Endothelial cell (in vitro differentiated cells): ENCODE measurements around the gene MAP4K1. TPM values are rescaled to one million over a fixed set of nuclear protein-coding genes. Genes with fewer than 3 reads are reported as not detected.
"Not testable (repeated sequence)": the region's sequence is repeated elsewhere in the genome, so short reads cannot be mapped to it uniquely, and the experiment has no call there.

Experiments
- DNase-seq: peaks from one replicate; pipeline ENCODE4 v3.0.0; 2021; ENCODE audit warnings: low spot score
- H3K27ac Mint-ChIP-seq: one replicate; pipeline ENCODE4 v1.8.0; 2021; ENCODE audit warnings: mixed read lengths, inconsistent platforms; ENCODE audit not compliant: unreplicated experiment
- H3K27me3 Mint-ChIP-seq: one replicate; pipeline ENCODE4 v1.8.0; 2021; ENCODE audit warnings: mild to moderate bottlenecking, moderate library complexity, mixed read lengths, inconsistent platforms; ENCODE audit not compliant: unreplicated experiment
- H3K36me3 Mint-ChIP-seq: one replicate; pipeline ENCODE4 v1.8.0; 2021; ENCODE audit warnings: mild to moderate bottlenecking, low read depth, mixed read lengths, inconsistent platforms; ENCODE audit not compliant: unreplicated experiment
- H3K4me1 Mint-ChIP-seq: one replicate; pipeline ENCODE4 v1.8.0; 2021; ENCODE audit warnings: mild to moderate bottlenecking, mixed read lengths, inconsistent platforms; ENCODE audit not compliant: unreplicated experiment
- H3K4me3 Mint-ChIP-seq: one replicate; pipeline ENCODE4 v1.8.0; 2021; ENCODE audit warnings: mild to moderate bottlenecking, mixed read lengths, inconsistent platforms; ENCODE audit not compliant: unreplicated experiment
- H3K9me3 Mint-ChIP-seq: one replicate; pipeline ENCODE4 v1.8.0; 2021; ENCODE audit warnings: mixed read lengths, inconsistent platforms; ENCODE audit not compliant: unreplicated experiment
- CTCF ChIP-seq: fragments of 200-600 bp; sonication (generic); IDR thresholded peaks from one replicate; pipeline ENCODE4 v1.5.0; 2021; ENCODE audit warnings: antibody characterized with exemption; ENCODE audit not compliant: unreplicated experiment
- total RNA-seq: library from RNA; stranded (reverse); fragmentation: NEBNext Ultra II Directional; extraction: Animal tissue kit (Norgen Biotek cat#: 25700); gene quantifications from one replicate; pipeline ENCODE4 v1.2.1, GENCODE V29; 2021; ENCODE audit not compliant: unreplicated experiment

MAP4K1 gene
- total RNA-seq, 1 donor from 2014 or later, result 7.5 TPM

- no peaks in the 10 kb centered on the region for H3K9me3 Mint-ChIP-seq
- DNase-seq, result no peak
- H3K4me3 Mint-ChIP-seq, result no peak overlapping the region
- peaks cover 5% of the 10 kb centered on the region for H3K36me3 Mint-ChIP-seq
- peaks cover 13% of the 10 kb centered on the region for H3K27me3 Mint-ChIP-seq
- H3K27ac Mint-ChIP-seq, result no peak overlapping the region
- TF ChIP-seq CTCF, result no peak
- peaks cover 12% of the 10 kb centered on the region for H3K4me1 Mint-ChIP-seq
Observed at GRCh38 chr19:38615007-38615581, 2.7 kb downstream of the MAP4K1 start.

GRCh38 chr19:38614289-38614688 lies 3.5 kb downstream of the MAP4K1 start:
- DNase-seq, result no peak
- Mint-ChIP-seq H3K4me1 (peaks cover 6% of the 10 kb centered on the region), H3K9me3 (no peaks in the 10 kb centered on the region)

GRCh38 chr19:38606131-38606530 lies 11.6 kb downstream of the MAP4K1 start:
- H3K9me3 Mint-ChIP-seq, result no peaks in the 10 kb centered on the region
- no peak overlapping the region for H3K4me3 Mint-ChIP-seq
- no peaks in the 10 kb centered on the region for H3K36me3 Mint-ChIP-seq
- DNase-seq, result no peak
- no peaks in the 10 kb centered on the region for H3K27me3 Mint-ChIP-seq
- no peak overlapping the region for H3K27ac Mint-ChIP-seq
- no peaks in the 10 kb centered on the region for H3K4me1 Mint-ChIP-seq
- no peak for TF ChIP-seq CTCF

More at GRCh38 chr19:38614289-38614688, 3.5 kb downstream of the MAP4K1 start:
- Mint-ChIP-seq H3K36me3 (no peaks in the 10 kb centered on the region), H3K27me3 (peaks cover 10% of the 10 kb centered on the region), H3K4me3 (no peak overlapping the region), H3K27ac (no peak overlapping the region)
- no peak for TF ChIP-seq CTCF

- not testable (repeated sequence) for H3K9me3 Mint-ChIP-seq, H3K27me3 Mint-ChIP-seq, H3K36me3 Mint-ChIP-seq, H3K4me3 Mint-ChIP-seq, H3K4me1 Mint-ChIP-seq, H3K27ac Mint-ChIP-seq, DNase-seq
Observed at GRCh38 chr19:38602856-38603255, 14.9 kb downstream of the MAP4K1 start.

GRCh38 chr19:38599722-38600121 lies 18.0 kb downstream of the MAP4K1 start:
- H3K27me3 Mint-ChIP-seq, result peaks cover 6% of the 10 kb centered on the region
- no peak for DNase-seq
- H3K4me1 Mint-ChIP-seq, result peaks cover 9% of the 10 kb centered on the region
- peak overlapping the region; percentile 37 for H3K4me3 Mint-ChIP-seq
- no peaks in the 10 kb centered on the region for H3K9me3 Mint-ChIP-seq
- TF ChIP-seq CTCF, result no peak
- peaks cover 9% of the 10 kb centered on the region for H3K36me3 Mint-ChIP-seq
- H3K27ac Mint-ChIP-seq, result no peak overlapping the region
